GM19099 (cell line): ENCODE results near the gene FBLN2.

Experiments used
- POLR2A ChIP-seq: IDR thresholded peaks from 3 replicates; pipeline ENCODE4 v1.6.1; 2011; ENCODE audit warnings: low read depth; ENCODE audit not compliant: insufficient read length; ENCODE audit errors: extremely low read depth

The FBLN2 gene

GRCh38 chr3:13633176-13633575, 84.3 kb downstream of the FBLN2 start:
- no peak for TF ChIP-seq POLR2A

DNA sequence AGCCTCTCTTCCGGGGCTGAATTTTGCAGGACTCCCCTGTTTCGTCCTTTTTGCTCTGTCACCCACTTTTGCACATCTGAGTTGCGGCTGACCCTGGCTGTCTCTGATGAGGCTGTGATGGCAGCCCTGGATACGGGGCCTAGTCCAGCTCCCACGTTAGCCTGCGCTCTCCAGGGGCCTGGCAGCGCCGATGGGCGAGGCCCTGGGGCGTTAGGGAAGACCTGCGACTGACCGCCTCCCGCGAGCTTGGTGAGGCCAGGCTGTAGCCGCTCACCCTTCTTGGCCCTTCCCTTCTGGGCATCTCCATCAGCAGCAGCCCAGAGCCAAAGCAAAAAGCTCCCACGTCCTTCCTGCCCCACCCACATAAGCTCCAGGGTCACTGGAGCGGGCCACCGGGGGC, 85.2 kb downstream of the FBLN2 start:
- no peak for TF ChIP-seq POLR2A

DNA sequence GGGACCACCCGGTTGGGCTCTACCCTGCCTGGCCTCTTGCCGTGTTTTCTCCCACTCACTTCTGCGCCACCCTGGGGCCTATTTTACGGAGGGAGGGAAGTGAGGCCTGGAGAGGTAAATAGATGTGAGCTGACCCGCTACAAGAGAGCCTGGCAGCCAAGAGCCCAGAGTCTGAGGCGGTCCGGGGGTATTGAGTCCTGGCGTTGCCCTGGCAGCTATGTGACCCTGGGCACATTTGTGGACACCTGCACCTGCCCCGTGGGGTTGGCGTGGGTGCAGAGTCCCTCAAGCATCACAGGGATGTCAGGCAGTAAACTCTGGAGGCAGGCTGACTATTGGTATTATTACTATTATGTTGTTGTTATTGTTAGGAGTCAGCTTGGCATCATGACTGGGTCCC, 85.7 kb downstream of the FBLN2 start:
- no peak for TF ChIP-seq POLR2A

DNA sequence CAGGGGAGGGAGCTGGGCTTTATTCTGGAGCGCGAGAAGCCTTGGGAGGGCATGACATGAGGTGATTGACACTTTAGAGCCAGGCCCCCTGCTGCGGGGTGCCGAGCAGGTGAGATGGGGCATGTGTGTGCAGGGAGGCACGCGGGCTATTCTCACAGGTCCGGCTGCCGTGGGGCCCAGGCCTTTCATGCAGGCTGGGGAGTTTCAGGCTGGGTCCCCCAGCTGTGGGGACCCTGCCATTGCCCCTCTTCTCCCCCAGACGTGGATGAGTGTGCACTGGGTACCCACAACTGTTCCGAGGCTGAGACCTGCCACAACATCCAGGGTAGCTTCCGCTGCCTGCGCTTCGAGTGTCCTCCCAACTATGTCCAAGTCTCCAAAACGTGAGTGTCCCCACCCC, 87.3 kb downstream of the FBLN2 start:
- no peak for TF ChIP-seq POLR2A

GRCh38 chr3:13636874-13637273, 87.9 kb downstream of the FBLN2 start:
- no peak for TF ChIP-seq POLR2A

GRCh38 chr3:13637311-13637891, 88.5 kb downstream of the FBLN2 start:
- no peak for TF ChIP-seq POLR2A

DNA sequence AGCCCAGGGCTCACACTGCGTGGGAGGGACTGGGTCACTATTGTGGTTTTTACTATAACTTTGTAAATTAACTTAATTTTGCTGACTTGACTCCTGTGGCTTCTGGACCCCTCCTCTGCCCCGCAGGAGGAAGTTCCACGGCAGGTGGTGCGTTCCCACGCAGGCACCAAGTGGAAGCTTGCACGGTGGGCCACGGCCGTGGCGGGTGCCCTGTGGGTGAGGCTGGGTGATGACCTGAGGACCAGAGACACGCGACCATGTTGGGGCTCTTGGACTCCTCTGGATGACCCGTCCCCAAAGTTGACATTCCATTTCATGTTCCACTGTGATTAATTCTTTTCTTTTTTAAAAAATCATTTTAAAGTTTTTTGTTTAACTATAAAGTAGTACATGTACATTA, 89.0 kb downstream of the FBLN2 start:
- TF ChIP-seq POLR2A: no peak

GRCh38 chr3:13638927-13639326, 90.0 kb downstream of the FBLN2 start:
- TF ChIP-seq POLR2A: no peak

DNA sequence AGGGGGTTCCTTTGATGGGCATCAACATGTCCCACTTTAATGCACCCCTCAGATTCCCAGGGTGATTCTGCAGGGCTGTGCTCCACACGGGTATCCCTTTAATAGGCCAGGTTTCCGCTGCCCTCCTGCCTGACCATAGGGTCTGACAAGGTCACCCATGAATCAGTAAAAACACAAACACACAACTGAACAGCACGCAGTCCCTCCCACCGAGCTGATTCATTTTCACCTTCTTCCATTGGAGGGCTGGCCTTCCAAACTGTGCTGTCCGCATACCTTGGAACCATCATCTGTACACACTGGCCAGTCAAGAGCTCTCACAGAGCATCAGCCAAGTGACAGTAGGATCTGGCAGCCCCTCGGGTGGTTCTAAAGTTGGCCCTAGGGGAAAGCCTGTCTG, 93.7 kb downstream of the FBLN2 start:
- no peak for TF ChIP-seq POLR2A

- TF ChIP-seq POLR2A: no peak
These were observed 95.6 kb downstream of the FBLN2 start for GRCh38 chr3:13644341-13645117.

DNA sequence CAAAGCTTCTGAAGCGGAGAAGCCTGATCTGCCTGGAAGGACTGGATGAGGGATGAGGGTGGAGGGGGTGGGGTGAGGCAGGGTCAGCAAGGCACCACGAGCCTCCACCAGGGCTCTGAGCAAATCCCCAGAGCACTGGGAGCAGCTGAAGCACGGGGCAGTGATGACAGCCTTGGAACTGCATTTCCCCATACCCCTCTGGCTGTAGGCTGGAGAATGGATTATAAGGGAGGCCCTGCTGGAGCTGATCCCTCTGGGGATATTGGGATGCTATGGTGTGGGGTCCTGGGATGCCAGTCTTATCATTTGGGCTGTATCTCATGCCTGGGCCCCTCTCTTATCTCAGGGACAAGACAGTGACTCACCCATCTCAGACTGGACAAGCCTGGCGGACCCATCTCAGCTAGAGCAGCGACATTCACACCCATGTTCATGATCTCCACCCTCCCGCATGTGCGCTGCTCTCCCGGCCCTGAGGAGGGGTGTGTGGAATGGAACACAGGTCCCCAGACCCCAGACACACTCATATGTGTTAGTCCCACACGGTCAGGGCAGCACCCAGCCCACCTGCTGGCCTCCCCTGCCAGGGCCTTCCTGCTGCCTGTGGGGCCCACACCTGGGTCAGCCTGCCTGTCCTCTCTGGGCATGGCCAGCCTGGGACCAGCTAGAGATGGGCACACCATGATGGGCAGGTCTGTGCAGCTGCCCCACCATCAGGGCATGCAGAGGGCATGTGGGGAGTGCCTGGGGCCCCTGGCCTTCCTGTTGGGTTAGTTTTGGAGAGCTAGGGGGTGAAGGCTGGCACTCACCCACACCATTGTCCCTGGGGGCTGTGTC, 97.1 kb downstream of the FBLN2 start:
- no peak for TF ChIP-seq POLR2A

- TF ChIP-seq POLR2A: no peak
These were observed 98.6 kb downstream of the FBLN2 start for GRCh38 chr3:13647298-13648059.

GRCh38 chr3:13648060-13649001, 99.4 kb downstream of the FBLN2 start:
- no peak for TF ChIP-seq POLR2A
